Measurements from ENCODE around the gene ADCK1.

ADCK1 gene

GRCh38 chr14:77964586-77964985, 164.7 kb downstream of the ADCK1 start:
- Histone ChIP-seq H3K36me3 (no peaks in the 10 kb centered on the region), H3K9me3 (no peaks in the 10 kb centered on the region), H3K27ac (no peak overlapping the region), H3K27me3 (no peaks in the 10 kb centered on the region), H3K4me1 (ENCODE audit: control insufficient read depth in 1 of 2, insufficient read depth in 1 of 2, low read depth in 1 of 2, low read length in 1 of 2) (peaks cover 6% of the 10 kb centered on the region in 2 experiments), H3K4me3 (ENCODE audit: low read depth in 1 of 2, low read length in 1 of 2) (no peak overlapping the region)
- no peak for TF ChIP-seq CTCF (IDR thresholded peaks at IDR 0.05)

DNA sequence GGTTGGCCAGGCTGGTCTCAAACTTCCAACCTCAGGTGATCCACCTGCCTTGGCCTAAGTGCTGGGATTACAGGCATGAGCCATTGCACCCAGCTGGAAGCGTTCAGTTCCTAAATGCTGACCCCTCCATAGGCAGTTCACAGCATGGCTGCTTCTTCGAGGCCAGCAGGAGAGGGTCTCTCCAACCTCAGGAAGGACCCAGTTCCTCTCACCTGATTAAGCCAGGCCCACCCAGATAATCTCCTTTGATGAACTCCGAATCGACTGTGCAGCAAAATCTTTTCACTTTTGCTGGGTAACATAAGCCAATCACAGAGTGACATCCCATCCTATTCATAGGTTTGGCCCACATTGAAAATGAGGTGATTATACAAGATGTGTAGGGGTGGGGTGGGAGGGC, 165.1 kb downstream of the ADCK1 start:
- Histone ChIP-seq H3K27ac (no peak overlapping the region), H3K4me3 (ENCODE audit: low read depth in 1 of 2, low read length in 1 of 2) (no peak overlapping the region), H3K27me3 (no peaks in the 10 kb centered on the region), H3K36me3 (no peaks in the 10 kb centered on the region), H3K9me3 (no peaks in the 10 kb centered on the region), H3K4me1 (ENCODE audit: control insufficient read depth in 1 of 2, insufficient read depth in 1 of 2, low read depth in 1 of 2, low read length in 1 of 2) (peaks cover 6% of the 10 kb centered on the region in 2 experiments)
- no peak for TF ChIP-seq CTCF (IDR thresholded peaks at IDR 0.05)

DNA sequence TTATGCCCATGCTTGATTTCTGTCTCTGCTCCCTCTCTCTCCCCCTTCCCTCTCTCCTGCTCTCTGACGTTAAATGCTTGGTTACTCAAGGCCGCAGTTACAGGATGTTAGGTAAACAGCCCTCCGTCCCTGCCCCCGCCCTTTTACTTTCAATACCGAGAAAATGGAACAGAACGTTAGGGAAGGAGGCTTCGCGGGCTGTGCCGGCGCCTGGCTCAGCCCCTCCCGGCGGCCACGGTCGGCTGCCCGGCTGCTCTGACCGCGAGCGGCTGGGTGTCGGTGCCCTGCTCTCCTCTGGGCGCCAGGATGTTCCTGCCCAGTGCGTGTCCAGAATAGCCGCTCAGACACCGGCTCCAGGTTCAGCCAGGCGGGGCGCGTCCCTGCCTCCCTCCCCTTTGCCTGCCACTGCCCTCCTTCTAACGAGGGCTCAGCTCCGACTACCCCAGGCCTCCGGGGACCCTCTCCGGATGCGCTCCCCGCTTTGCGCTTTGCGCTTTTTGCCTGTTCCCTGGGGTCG, 166.1 kb downstream of the ADCK1 start:
- peaks cover 6% of the 10 kb centered on the region in 2 experiments for H3K4me1 ChIP-seq (ENCODE audit: control insufficient read depth in 1 of 2, insufficient read depth in 1 of 2, low read depth in 1 of 2, low read length in 1 of 2)
- TF ChIP-seq CTCF (IDR thresholded peaks at IDR 0.05): no peak
- H3K27me3 ChIP-seq: no peaks in the 10 kb centered on the region
- H3K4me3 ChIP-seq (ENCODE audit: low read depth in 1 of 2, low read length in 1 of 2): peak overlapping the region; percentile 68 to 69
- H3K27ac ChIP-seq: peak overlapping the region; percentile 74
- no peaks in the 10 kb centered on the region for H3K36me3 ChIP-seq
- no peaks in the 10 kb centered on the region for H3K9me3 ChIP-seq

- Histone ChIP-seq H3K27me3 (no peaks in the 10 kb centered on the region), H3K4me3 (ENCODE audit: low read depth in 1 of 2, low read length in 1 of 2) (no peak overlapping the region), H3K9me3 (no peaks in the 10 kb centered on the region), H3K36me3 (no peaks in the 10 kb centered on the region), H3K27ac (no peak overlapping the region), H3K4me1 (ENCODE audit: control insufficient read depth in 1 of 2, insufficient read depth in 1 of 2, low read depth in 1 of 2, low read length in 1 of 2) (peaks cover 6% of the 10 kb centered on the region in 2 experiments)
- TF ChIP-seq CTCF (IDR thresholded peaks at IDR 0.05): no peak
Observed at GRCh38 chr14:77967110-77967509, 167.2 kb downstream of the ADCK1 start.

- TF ChIP-seq CTCF (IDR thresholded peaks at IDR 0.05): no peak
- H3K27ac ChIP-seq: no peak overlapping the region
- H3K4me3 ChIP-seq (ENCODE audit: low read depth in 1 of 2, low read length in 1 of 2): no peak overlapping the region
- H3K9me3 ChIP-seq: no peaks in the 10 kb centered on the region
- no peaks in the 10 kb centered on the region for H3K27me3 ChIP-seq
- H3K36me3 ChIP-seq: no peaks in the 10 kb centered on the region
- peaks cover 3% of the 10 kb centered on the region in 2 experiments for H3K4me1 ChIP-seq (ENCODE audit: control insufficient read depth in 1 of 2, insufficient read depth in 1 of 2, low read depth in 1 of 2, low read length in 1 of 2)
Observed at GRCh38 chr14:77970646-77971045, 170.7 kb downstream of the ADCK1 start.

GRCh38 chr14:77973246-77973645, 173.3 kb downstream of the ADCK1 start:
- no peaks in the 10 kb centered on the region for H3K4me1 ChIP-seq (ENCODE audit: control insufficient read depth in 1 of 2, insufficient read depth in 1 of 2, low read depth in 1 of 2, low read length in 1 of 2)
- H3K27ac ChIP-seq: no peak overlapping the region
- TF ChIP-seq CTCF (IDR thresholded peaks at IDR 0.05): no peak
- H3K4me3 ChIP-seq (ENCODE audit: low read depth in 1 of 2, low read length in 1 of 2): no peak overlapping the region
- H3K27me3 ChIP-seq: peaks cover 2% of the 10 kb centered on the region
- H3K9me3 ChIP-seq: no peaks in the 10 kb centered on the region
- no peaks in the 10 kb centered on the region for H3K36me3 ChIP-seq
